ENCODE data around the gene TBC1D19.

GRCh38 chr4:26558166-26558895 lies 25.6 kb upstream of the TBC1D19 start:
- TF ChIP-seq CTCF (IDR thresholded peaks at IDR 0.05 in 4 of 5, conservative IDR thresholded peaks at IDR 0.05 in 1 of 5) (no peak), POLR2A (IDR thresholded peaks at IDR 0.05) (no peak)
